ENCODE data around the gene TSPAN17.

TSPAN17 gene

DNA sequence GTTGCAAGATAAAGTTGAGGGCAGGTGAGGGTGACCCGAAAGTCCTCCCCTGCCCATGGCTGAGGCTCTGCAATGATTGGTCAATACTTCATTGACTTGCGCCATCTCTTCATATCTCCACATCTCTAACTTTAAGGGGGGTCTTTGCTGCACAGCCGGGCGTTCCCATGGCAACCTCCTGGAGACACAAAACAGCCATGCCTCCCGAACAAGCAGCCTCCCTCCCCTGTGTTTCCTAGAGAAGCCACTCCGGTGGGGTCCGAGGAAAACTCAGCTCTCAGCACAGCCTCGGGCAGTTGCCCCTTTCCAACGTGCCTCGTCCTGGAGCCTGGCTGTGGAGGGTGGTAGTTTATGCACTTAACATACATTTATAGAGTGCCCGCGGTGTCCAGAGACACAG lies 57.5 kb downstream of the TSPAN17 start:
- DNase-seq (ENCODE audit: low read depth in 2 of 2), result no peak

All from stimulated activated CD8-positive, alpha-beta memory T cell treated with anti-CD3 and anti-CD28 coated beads, Interleukin-2, amount 100 ng/mL, for 1 hour (primary cell).